ENCODE results near the gene TMEM89.

DNA sequence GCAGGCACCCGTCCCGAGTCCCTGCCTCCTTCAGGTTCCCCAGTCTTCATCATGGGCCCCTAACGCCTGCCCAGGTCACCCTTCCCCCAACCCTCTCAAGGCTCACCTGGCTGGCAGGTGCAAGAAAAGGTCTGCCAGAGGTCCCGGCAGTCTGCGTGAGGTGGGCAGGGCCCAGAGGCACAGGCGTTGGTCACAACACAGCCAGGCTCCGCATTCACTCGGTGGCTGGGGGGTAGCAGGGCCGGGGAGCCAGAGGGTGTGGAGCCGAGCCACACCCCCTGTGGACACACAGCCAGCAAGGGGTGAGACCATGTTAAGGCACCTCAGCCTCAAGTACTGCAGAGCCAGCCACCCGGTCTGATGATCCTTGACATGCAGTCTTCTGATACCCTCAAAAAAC, 30.2 kb upstream of the TMEM89 start:
- TF ChIP-seq, protein P1, sequence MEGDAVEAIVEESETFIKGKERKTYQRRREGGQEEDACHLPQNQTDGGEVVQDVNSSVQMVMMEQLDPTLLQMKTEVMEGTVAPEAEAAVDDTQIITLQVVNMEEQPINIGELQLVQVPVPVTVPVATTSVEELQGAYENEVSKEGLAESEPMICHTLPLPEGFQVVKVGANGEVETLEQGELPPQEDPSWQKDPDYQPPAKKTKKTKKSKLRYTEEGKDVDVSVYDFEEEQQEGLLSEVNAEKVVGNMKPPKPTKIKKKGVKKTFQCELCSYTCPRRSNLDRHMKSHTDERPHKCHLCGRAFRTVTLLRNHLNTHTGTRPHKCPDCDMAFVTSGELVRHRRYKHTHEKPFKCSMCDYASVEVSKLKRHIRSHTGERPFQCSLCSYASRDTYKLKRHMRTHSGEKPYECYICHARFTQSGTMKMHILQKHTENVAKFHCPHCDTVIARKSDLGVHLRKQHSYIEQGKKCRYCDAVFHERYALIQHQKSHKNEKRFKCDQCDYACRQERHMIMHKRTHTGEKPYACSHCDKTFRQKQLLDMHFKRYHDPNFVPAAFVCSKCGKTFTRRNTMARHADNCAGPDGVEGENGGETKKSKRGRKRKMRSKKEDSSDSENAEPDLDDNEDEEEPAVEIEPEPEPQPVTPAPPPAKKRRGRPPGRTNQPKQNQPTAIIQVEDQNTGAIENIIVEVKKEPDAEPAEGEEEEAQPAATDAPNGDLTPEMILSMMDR (IDR thresholded peaks at IDR 0.05) = no peak
- no peak for TF ChIP-seq EZH2 (IDR thresholded peaks at IDR 0.05; ENCODE audit: borderline replicate concordance, insufficient read depth, low read depth, low read length, poor library complexity, severe bottlenecking)
